ENCODE results near the gene PRAMEF15.
"Not testable (repeated sequence)": the region's sequence is repeated elsewhere in the genome, so short reads cannot be mapped to it uniquely, and the experiment has no call there.

- not testable (repeated sequence) for TF ChIP-seq CTCF, EZH2phosphoT487 (IDR thresholded peaks at IDR 0.05)
Measured at GRCh38 chr1:13303239-13303638, 12.1 kb upstream of the PRAMEF15 start, which contains the start of gene PRAMEF33.
